ENCODE measurements around the gene CCL24. TPM values are rescaled to one million over a fixed set of nuclear protein-coding genes. Genes with fewer than 3 reads are reported as not detected.
A peak's percentile ranks its signal among the peaks of the same experiment; 100 is the strongest.
"Not testable (repeated sequence)": the region's sequence is repeated elsewhere in the genome, so short reads cannot be mapped to it uniquely, and the experiment has no call there.

CCL24 gene
- total RNA-seq, 6 donors from 2014 or later = 1.4 to 7.6 (median 2.7) TPM; not detected in 2

GRCh38 chr7:75796420-75796819 lies 17.2 kb downstream of the CCL24 start:
- Histone ChIP-seq H3K4me3 (no peak overlapping the region), H3K27ac (peak overlapping the region; percentile 40 to 76 (median 59)), H3K36me3 (no peaks in the 10 kb centered on the region), H3K9me3 (no peaks in the 10 kb centered on the region), H3K4me1 (peaks cover 0 to 7% (median 4%) of the 10 kb centered on the region in 4 donors), H3K27me3 (no peaks in the 10 kb centered on the region)
- DNase-seq (no peak), ATAC-seq (ENCODE audit: low FRiP score in 2 of 2) (no peak)
- TF ChIP-seq EP300 (IDR thresholded peaks at IDR 0.05) (no peak), CTCF (IDR thresholded peaks at IDR 0.05) (no peak), POLR2AphosphoS5 (IDR thresholded peaks at IDR 0.05) (no peak), POLR2A (IDR thresholded peaks at IDR 0.05) (no peak)
- 85 to 89% methylated on average over 6 of the region's 6 CpGs for WGBS, 2 donors

- TF ChIP-seq EP300 (IDR thresholded peaks at IDR 0.05) (peak in 2 of 4 donors; percentile 58 to 89), POLR2AphosphoS5 (IDR thresholded peaks at IDR 0.05) (peak; percentile 58 to 79), POLR2A (IDR thresholded peaks at IDR 0.05) (no peak), CTCF (IDR thresholded peaks at IDR 0.05) (no peak)
- ATAC-seq (ENCODE audit: low FRiP score in 2 of 2) (peak; percentile 78 to 87), DNase-seq (peak in 1 of 2 donors; percentile 75)
- 30 to 45% methylated on average over 9 of the region's 9 CpGs for WGBS, 2 donors
- H3K9me3 ChIP-seq = no peaks in the 10 kb centered on the region
- no peak overlapping the region for H3K4me3 ChIP-seq
- peaks cover 0 to 7% (median 4%) of the 10 kb centered on the region in 4 donors for H3K4me1 ChIP-seq
- H3K36me3 ChIP-seq = no peaks in the 10 kb centered on the region
- H3K27ac ChIP-seq = peak overlapping the region; percentile 41 to 76 (median 66)
- no peaks in the 10 kb centered on the region for H3K27me3 ChIP-seq
Measured at GRCh38 chr7:75795831-75796285, 17.7 kb downstream of the CCL24 start.

- DNase-seq = no peak
- no peaks in the 10 kb centered on the region for H3K9me3 ChIP-seq
- H3K36me3 ChIP-seq = no peaks in the 10 kb centered on the region
- peaks cover 0 to 7% (median 4%) of the 10 kb centered on the region in 4 donors for H3K4me1 ChIP-seq
- 85 to 90% methylated on average over 2 of the region's 2 CpGs for WGBS, 2 donors
- H3K27ac ChIP-seq = no peak overlapping the region
- no peaks in the 10 kb centered on the region for H3K27me3 ChIP-seq
- TF ChIP-seq CTCF (IDR thresholded peaks at IDR 0.05) (no peak), POLR2AphosphoS5 (IDR thresholded peaks at IDR 0.05) (no peak), POLR2A (IDR thresholded peaks at IDR 0.05) (no peak), EP300 (IDR thresholded peaks at IDR 0.05) (no peak)
- H3K4me3 ChIP-seq = no peak overlapping the region
- ATAC-seq (ENCODE audit: low FRiP score in 2 of 2) = no peak
Measured at GRCh38 chr7:75793676-75794075, 19.9 kb downstream of the CCL24 start.

GRCh38 chr7:75792567-75792966 lies 21.0 kb downstream of the CCL24 start:
- not testable (repeated sequence) for H3K36me3 ChIP-seq; H3K9me3 ChIP-seq; H3K4me3 ChIP-seq; H3K27ac ChIP-seq; H3K4me1 ChIP-seq; DNase-seq; ATAC-seq (ENCODE audit: low FRiP score in 2 of 2); H3K27me3 ChIP-seq
- 92 to 96% methylated on average over 5 of the region's 5 CpGs for WGBS, 2 donors

- no peak for DNase-seq
- WGBS, 2 donors = 81 to 82% methylated on average over 3 of the region's 3 CpGs
- Histone ChIP-seq H3K27ac (peak overlapping the region in 1 of 4 donors; percentile 11), H3K4me3 (no peak overlapping the region), H3K4me1 (no peaks in the 10 kb centered on the region), H3K9me3 (no peaks in the 10 kb centered on the region), H3K36me3 (no peaks in the 10 kb centered on the region), H3K27me3 (no peaks in the 10 kb centered on the region)
- ATAC-seq (ENCODE audit: low FRiP score in 2 of 2) = no peak
- TF ChIP-seq EP300 (IDR thresholded peaks at IDR 0.05) = no peak
Measured at GRCh38 chr7:75789361-75789924, 24.2 kb downstream of the CCL24 start.

- not testable (repeated sequence) for ATAC-seq (ENCODE audit: low FRiP score in 2 of 2); H3K27me3 ChIP-seq
- WGBS, 2 donors = 70 to 80% methylated on average over 14 of the region's 14 CpGs
Measured at GRCh38 chr7:75788154-75788847, 25.3 kb downstream of the CCL24 start.

GRCh38 chr7:75783058-75783457 lies 30.5 kb downstream of the CCL24 start:
- DNase-seq; H3K4me1 ChIP-seq; H3K36me3 ChIP-seq; ATAC-seq (ENCODE audit: low FRiP score in 2 of 2); H3K4me3 ChIP-seq; H3K27ac ChIP-seq; H3K9me3 ChIP-seq; H3K27me3 ChIP-seq: not testable (repeated sequence)
- 84 to 88% methylated on average over 5 of the region's 5 CpGs for WGBS, 2 donors

More at GRCh38 chr7:75788154-75788847, 25.3 kb downstream of the CCL24 start:
- H3K36me3 ChIP-seq, H3K9me3 ChIP-seq, H3K4me3 ChIP-seq, H3K4me1 ChIP-seq, H3K27ac ChIP-seq, DNase-seq: not testable (repeated sequence)

- DNase-seq; ATAC-seq (ENCODE audit: low FRiP score in 2 of 2); H3K4me1 ChIP-seq; H3K4me3 ChIP-seq; H3K36me3 ChIP-seq; H3K9me3 ChIP-seq; H3K27ac ChIP-seq; H3K27me3 ChIP-seq: not testable (repeated sequence)
- WGBS, 2 donors = 65 to 71% methylated on average over 14 of the region's 14 CpGs
Measured at GRCh38 chr7:75780647-75781273, 32.8 kb downstream of the CCL24 start.

GRCh38 chr7:75779516-75779915 lies 34.1 kb downstream of the CCL24 start:
- H3K27ac ChIP-seq; H3K9me3 ChIP-seq; H3K27me3 ChIP-seq; H3K4me1 ChIP-seq; ATAC-seq (ENCODE audit: low FRiP score in 2 of 2); H3K4me3 ChIP-seq; H3K36me3 ChIP-seq; DNase-seq: not testable (repeated sequence)
- WGBS, 2 donors = 82 to 89% methylated on average over 11 of the region's 11 CpGs
